Keratinocyte (primary cell): ENCODE measurements around the gene CCDC85B. TPM values are rescaled to one million over a fixed set of nuclear protein-coding genes. Genes with fewer than 3 reads are reported as not detected.

Source experiments
- DNase-seq: peaks from one replicate; pipeline ENCODE4 v3.0.0-alpha.2; 2011; ENCODE audit warnings: low read depth, missing footprints, low spot score
- FAIRE-seq: peaks from 2 replicates; lab custom pipeline; 2011; peaks lifted over from hg19 to GRCh38; lab: Jason Lieb, UNC
- H2AFZ ChIP-seq: 2 replicates; pipeline ENCODE4 v1.6.0; 2012; ENCODE audit warnings: low read length, control low read depth, inconsistent platforms; ENCODE audit not compliant: control insufficient read depth
- H3K27ac ChIP-seq: 2 replicates; pipeline ENCODE4 v1.5.1; 2011; ENCODE audit warnings: low read length; ENCODE audit not compliant: control insufficient read depth, insufficient read depth
- H3K27me3 ChIP-seq: 3 replicates; pipeline ENCODE4 v1.6.0; 2011; ENCODE audit warnings: low read length; ENCODE audit not compliant: control insufficient read depth, insufficient read depth; ENCODE audit errors: extremely low read depth
- H3K36me3 ChIP-seq, 2 experiments: 2 replicates in 1 of 2; 3 replicates in 1 of 2; pipeline ENCODE4 v1.5.1; 2011; ENCODE audit warnings: low read length in 2 of 2, mild to moderate bottlenecking in 1 of 2; ENCODE audit not compliant: control insufficient read depth in 2 of 2, insufficient read depth in 2 of 2; ENCODE audit errors: extremely low read depth in 1 of 2
- H3K4me1 ChIP-seq: 3 replicates; pipeline ENCODE4 v1.5.1; 2011; ENCODE audit warnings: low read length; ENCODE audit not compliant: control insufficient read depth, insufficient read depth; ENCODE audit errors: extremely low read depth
- H3K4me2 ChIP-seq: 3 replicates; pipeline ENCODE4 v1.6.0; 2011; ENCODE audit warnings: low read depth, low read length; ENCODE audit not compliant: control insufficient read depth, insufficient read depth; ENCODE audit errors: extremely low read depth
- H3K4me3 ChIP-seq, 3 experiments: fragments of 200-600 bp in 1 of 3; sonication (generic) in 1 of 3; 2 replicates in 2 of 3; 3 replicates in 1 of 3; pipeline ENCODE4 v1.5.1; 2011 to 2016; ENCODE audit warnings: low read length in 3 of 3, mild to moderate bottlenecking in 3 of 3, control low read depth in 2 of 3, inconsistent platforms in 1 of 3, low read depth in 1 of 3, mixed read lengths in 1 of 3, mixed run types in 1 of 3, moderate library complexity in 1 of 3; ENCODE audit not compliant: control insufficient read depth in 2 of 3, insufficient read depth in 2 of 3; ENCODE audit errors: extremely low read depth in 1 of 3
- H3K79me2 ChIP-seq: 2 replicates; pipeline ENCODE4 v1.6.0; 2012; ENCODE audit warnings: low read length; ENCODE audit not compliant: control insufficient read depth, insufficient read depth
- H3K9ac ChIP-seq: 3 replicates; pipeline ENCODE4 v1.6.0; 2011; ENCODE audit warnings: low read length; ENCODE audit not compliant: control insufficient read depth, insufficient read depth; ENCODE audit errors: extremely low read depth
- H3K9me1 ChIP-seq: 3 replicates; pipeline ENCODE4 v1.6.0; 2011; ENCODE audit warnings: low read length; ENCODE audit not compliant: control insufficient read depth, insufficient read depth; ENCODE audit errors: extremely low read depth
- H3K9me3 ChIP-seq: 2 replicates; pipeline ENCODE4 v1.5.1; 2012; ENCODE audit warnings: low read depth, low read length; ENCODE audit not compliant: control insufficient read depth
- H4K20me1 ChIP-seq: 3 replicates; pipeline ENCODE4 v1.6.0; 2011; ENCODE audit warnings: low read length; ENCODE audit not compliant: control insufficient read depth, insufficient read depth; ENCODE audit errors: extremely low read depth
- CTCF ChIP-seq, 3 experiments: IDR thresholded peaks in 1 of 3; conservative IDR thresholded peaks in 1 of 3; optimal IDR thresholded peaks in 1 of 3; 2 replicates in 2 of 3; 3 replicates in 1 of 3; pipeline versions ENCODE3 to v1.5.1; 2011; ENCODE audit warnings: low read length in 3 of 3, mild to moderate bottlenecking in 3 of 3, moderate library complexity in 2 of 3, control low read depth in 1 of 3, inconsistent platforms in 1 of 3; ENCODE audit not compliant: insufficient read depth in 2 of 3; ENCODE audit errors: extremely low read depth in 1 of 3
- EZH2 ChIP-seq: IDR thresholded peaks from one replicate; pipeline ENCODE4 v1.6.1; 2012; ENCODE audit warnings: inconsistent platforms, mild to moderate bottlenecking, low read length, moderate library complexity
- dilution Hi-C: fragments of 300-500 bp; cut with MboI; formaldehyde crosslinking; loops from one replicate; pipeline ENCODE4 v1.7.0; 2020; ENCODE audit warnings: low sequenced_read_pairs; ENCODE audit not compliant: extremely low pct_ligation_motif_present
- polyA plus RNA-seq, 5 experiments: library from polyadenylated mRNA; depleted of rRNA in 3 of 5; stranded (reverse) in 3 of 5; stranded (forward) in 1 of 5; unstranded in 1 of 5; fragments of >200 nt; gene quantifications; 1 replicate in 1 of 5; 2 replicates in 3 of 5; 3 replicates in 1 of 5; pipeline versions ENCODE4 v1.2.1 to v1.2.3, GENCODE V29; 2011 to 2012; ENCODE audit warnings: missing spikeins in 2 of 5, low read depth in 1 of 5, low replicate concordance in 1 of 5

CCDC85B gene
- polyA plus RNA-seq, 1 donor (not counting 4 experiments of a cell fraction or from before 2014, with no cell fraction given) = 4.1 TPM

- no peaks in the 10 kb centered on the region for H3K9me3 ChIP-seq
- H3K27ac ChIP-seq = peak overlapping the region; percentile 98
- dilution Hi-C loops = no loop called here
- FAIRE-seq (no peak), DNase-seq (no peak)
- TF ChIP-seq EZH2 = no peak
- TF ChIP-seq CTCF (optimal IDR thresholded peaks at IDR 0.05 in 1 of 3, IDR thresholded peaks at IDR 0.05 in 1 of 3, conservative IDR thresholded peaks at IDR 0.05 in 1 of 3; ENCODE audit: extremely low read depth in 1 of 3, insufficient read depth in 2 of 3, low read length in 3 of 3) = no peak
- peak overlapping the region in 1 of 3 experiments; percentile 3 for H3K4me3 ChIP-seq
- H2AFZ ChIP-seq = no peak overlapping the region
- H3K27me3 ChIP-seq = no peaks in the 10 kb centered on the region
- peaks cover 57% of the 10 kb centered on the region for H3K4me1 ChIP-seq
- peak overlapping the region; percentile 99 for H3K9ac ChIP-seq
- peaks cover 24 to 58% of the 10 kb centered on the region in 2 experiments for H3K36me3 ChIP-seq
- H3K4me2 ChIP-seq = peak overlapping the region; percentile 100
- H3K9me1 ChIP-seq = peaks cover 2% of the 10 kb centered on the region
- peaks cover 48% of the 10 kb centered on the region for H4K20me1 ChIP-seq
- peaks cover 68% of the 10 kb centered on the region for H3K79me2 ChIP-seq
Measured at GRCh38 chr11:65895482-65895981, 5.1 kb downstream of the CCDC85B start.

GRCh38 chr11:65896034-65896999, 5.8 kb downstream of the CCDC85B start:
- H2AFZ ChIP-seq = no peak overlapping the region
- dilution Hi-C loops = no loop called here
- H3K4me3 ChIP-seq = peak overlapping the region; percentile 94 to 99 (median 97)
- peaks cover 46% of the 10 kb centered on the region for H4K20me1 ChIP-seq
- H3K4me2 ChIP-seq = peak overlapping the region; percentile 100
- peaks cover 74% of the 10 kb centered on the region for H3K79me2 ChIP-seq
- peaks cover 24 to 58% of the 10 kb centered on the region in 2 experiments for H3K36me3 ChIP-seq
- DNase-seq = no peak
- peak overlapping the region; percentile 98 for H3K27ac ChIP-seq
- H3K27me3 ChIP-seq = no peaks in the 10 kb centered on the region
- H3K4me1 ChIP-seq = peaks cover 65% of the 10 kb centered on the region
- no peaks in the 10 kb centered on the region for H3K9me3 ChIP-seq
- peaks cover 2% of the 10 kb centered on the region for H3K9me1 ChIP-seq
- peak overlapping the region; percentile 99 for H3K9ac ChIP-seq
- TF ChIP-seq CTCF (optimal IDR thresholded peaks at IDR 0.05 in 1 of 3, IDR thresholded peaks at IDR 0.05 in 1 of 3, conservative IDR thresholded peaks at IDR 0.05 in 1 of 3; ENCODE audit: extremely low read depth in 1 of 3, insufficient read depth in 2 of 3, low read length in 3 of 3) = no peak
- TF ChIP-seq EZH2 = no peak
- no peak for FAIRE-seq
